Hematopoietic multipotent progenitor cell treated with erythropoietin and hydrocortisone succinate and interleukin-3 and kit ligand, for 4 days (in vitro differentiated cells): ENCODE measurements around the gene EPHA3.

Experiments
- DNase-seq: peaks from one replicate; pipeline ENCODE4 v3.0.0-alpha.2; 2015

EPHA3 gene

DNA sequence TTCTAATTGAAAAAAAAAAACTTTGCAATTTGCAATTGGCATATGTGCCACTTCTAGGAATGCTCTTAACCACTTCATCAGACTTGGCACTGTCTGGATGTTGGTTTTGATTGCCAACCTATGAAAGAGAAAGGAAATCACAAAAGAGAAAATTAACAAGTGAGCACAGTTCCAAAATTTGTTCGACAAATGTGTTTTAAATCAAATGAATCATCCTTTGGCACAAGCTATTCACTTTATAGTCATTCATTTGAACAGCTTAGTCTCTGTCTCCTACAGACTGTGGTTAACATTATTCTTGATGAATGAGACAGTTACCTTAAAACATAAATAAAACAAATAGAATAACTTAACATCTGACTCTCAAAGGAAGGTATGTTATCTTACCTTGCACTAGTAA, 265.0 kb downstream of the EPHA3 start:
- no peak for DNase-seq

GRCh38 chr3:89373434-89373833, 266.0 kb downstream of the EPHA3 start:
- no peak for DNase-seq

DNA sequence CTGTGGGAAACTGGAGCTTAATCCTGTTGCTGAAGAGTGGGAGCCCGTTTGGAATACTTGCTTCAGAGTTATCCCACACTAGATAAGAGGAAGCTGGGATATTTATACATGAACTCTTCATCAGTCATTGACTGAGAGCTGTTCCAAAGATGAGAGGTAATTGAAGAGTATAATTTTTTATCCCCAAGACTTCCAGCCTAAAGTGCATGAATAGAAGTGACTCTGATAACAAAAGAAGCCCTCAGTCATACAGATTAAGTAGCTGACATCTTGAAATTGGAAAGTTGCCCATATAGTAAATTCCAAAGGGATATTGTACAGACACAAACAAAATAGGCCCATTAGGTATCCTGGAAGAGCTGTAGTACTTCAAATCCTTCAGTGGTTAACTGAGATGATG, 268.0 kb downstream of the EPHA3 start:
- no peak for DNase-seq

- no peak for DNase-seq
These were observed 272.6 kb downstream of the EPHA3 start for GRCh38 chr3:89380016-89380415.

- no peak for DNase-seq
These were observed 285.6 kb downstream of the EPHA3 start for GRCh38 chr3:89392991-89393390.

- DNase-seq = no peak
These were observed 288.0 kb downstream of the EPHA3 start for GRCh38 chr3:89395456-89395855.

DNA sequence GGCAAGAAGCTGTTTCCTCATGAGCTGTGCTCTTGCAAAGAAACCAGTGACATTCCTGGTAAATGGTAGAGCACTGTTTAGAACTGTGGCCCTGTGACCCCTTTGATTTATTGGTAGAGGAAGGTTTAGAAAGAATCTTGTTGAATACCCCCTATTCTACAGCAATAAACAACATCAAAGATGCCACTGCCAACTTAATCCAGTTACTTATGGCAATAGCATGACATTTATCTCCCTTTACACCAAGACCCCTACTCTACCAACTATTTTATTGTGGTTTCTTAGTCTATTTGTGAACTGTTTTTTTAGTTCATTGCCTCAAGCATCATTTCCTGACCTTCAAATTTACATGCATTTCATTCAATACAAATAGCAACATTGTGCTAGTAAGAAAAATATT, 288.6 kb downstream of the EPHA3 start:
- no peak for DNase-seq

DNA sequence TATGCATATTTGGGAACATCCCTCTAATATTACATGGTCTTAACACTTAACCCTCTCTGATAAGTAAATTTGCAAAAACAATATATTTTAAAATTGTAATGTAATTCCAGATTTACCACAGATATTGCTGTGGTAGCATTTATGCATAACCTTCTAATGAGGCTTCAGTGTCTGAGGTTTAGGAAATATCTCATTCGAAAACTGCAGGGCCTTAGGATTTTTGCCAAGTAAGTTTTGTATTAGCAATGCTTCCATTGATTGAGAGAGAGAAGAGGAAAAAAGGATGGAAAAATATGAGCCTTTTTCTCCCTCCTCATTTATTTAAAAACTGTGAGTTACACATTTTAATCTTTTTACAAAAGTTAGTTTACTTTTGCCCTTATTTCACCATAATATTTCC, 294.6 kb downstream of the EPHA3 start:
- DNase-seq = no peak

DNA sequence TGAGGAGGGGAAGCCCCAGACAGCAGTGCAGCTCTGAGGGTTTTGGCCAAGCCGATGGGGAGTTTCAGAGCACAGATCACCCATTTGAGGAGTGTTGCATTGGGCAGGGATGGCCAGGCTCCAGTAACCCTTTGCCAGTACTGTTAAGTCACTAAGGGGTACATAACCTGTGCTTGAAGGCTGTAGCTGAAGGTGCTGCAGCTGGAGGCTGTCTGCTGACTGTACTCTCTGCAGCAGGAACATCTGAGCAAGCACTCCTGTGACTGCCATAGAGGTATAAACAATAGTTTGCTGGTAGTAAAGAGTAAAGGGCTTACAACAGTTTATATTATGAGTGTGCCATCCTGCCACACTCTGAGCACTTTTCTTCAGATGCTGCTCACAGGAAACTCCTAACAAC, 297.8 kb downstream of the EPHA3 start:
- DNase-seq = no peak

GRCh38 chr3:89405593-89405992, 298.2 kb downstream of the EPHA3 start:
- DNase-seq = no peak

- DNase-seq = no peak
These were observed 303.8 kb downstream of the EPHA3 start for GRCh38 chr3:89411201-89411600.

DNA sequence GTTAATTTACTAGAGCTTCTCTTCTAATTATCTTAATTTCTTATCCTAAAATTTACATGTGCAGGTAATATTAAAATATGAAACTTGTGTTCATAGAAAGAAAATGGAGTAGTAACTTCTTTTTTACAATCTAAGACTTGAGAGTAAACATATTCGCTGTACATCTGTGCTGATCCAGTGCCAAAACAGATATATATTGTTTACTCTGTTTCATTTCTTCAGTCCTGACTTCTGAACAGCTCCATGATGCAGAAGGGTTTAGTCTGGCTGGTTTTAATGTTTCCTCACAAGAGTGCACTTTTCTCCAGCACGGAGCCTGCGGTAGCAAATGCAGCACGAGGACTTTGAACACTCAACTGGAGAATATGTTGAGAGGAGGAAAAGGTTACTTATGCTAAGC, 306.8 kb downstream of the EPHA3 start:
- no peak for DNase-seq

- DNase-seq = no peak
These were observed 312.3 kb downstream of the EPHA3 start for GRCh38 chr3:89419647-89420241.

DNA sequence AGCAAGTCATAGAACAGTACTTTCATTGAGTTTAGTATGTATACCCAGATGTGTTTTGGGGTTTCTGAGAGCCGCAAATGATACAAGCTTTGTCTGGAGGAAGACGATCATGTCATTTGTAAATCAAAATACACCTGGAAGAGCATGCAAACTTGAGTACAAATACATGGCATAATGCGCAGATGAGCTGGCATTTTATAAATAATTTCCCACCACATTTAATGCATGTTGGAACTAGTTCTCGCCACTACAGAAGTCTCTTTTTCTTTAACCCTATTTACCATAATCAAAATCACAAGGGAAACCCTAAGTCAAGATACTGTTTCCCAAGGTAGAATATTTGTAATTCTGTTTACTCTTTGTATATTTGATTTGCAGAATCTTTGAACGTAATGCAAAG, 318.6 kb downstream of the EPHA3 start:
- DNase-seq = no peak

- no peak for DNase-seq
These were observed 327.4 kb downstream of the EPHA3 start for GRCh38 chr3:89434621-89435380.

DNA sequence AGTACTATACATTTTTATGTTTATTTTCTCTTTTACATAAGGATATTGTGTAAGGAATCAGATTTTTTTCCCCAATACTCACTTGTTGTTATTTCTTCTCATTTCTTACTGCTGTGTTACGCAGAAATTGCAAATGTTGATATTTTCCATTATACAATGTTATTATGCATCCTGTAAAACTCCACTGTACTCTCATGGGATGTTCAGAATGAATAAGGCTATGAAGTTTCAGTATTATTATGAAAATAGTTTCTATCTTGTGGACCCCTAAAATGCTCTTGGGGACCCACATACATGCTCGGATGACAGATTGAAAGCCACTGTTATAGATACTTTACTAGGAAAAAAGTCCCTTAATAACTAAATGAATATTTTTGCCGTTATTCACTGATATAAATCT, 329.4 kb downstream of the EPHA3 start:
- no peak for DNase-seq

GRCh38 chr3:89440386-89440785, 333.0 kb downstream of the EPHA3 start:
- no peak for DNase-seq

DNA sequence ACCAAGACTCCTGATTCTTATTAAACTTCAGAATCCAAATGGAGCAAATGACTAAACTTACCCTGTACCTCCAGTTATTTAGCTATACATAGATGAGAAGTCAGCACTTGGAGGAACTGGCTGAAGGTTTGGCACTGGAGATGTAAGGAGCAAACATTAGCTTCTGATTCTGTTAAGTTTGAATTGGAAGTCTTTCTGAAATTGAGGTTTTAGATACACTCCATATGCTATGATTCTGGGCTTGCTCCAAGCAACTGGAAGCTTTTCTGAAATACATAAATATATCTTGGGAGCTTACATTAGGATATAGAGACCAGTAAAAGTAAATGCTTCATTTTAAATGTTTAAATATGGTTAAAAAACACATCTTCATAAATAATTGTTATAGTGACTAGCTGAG, 333.7 kb downstream of the EPHA3 start:
- no peak for DNase-seq

- no peak for DNase-seq
These were observed 339.2 kb downstream of the EPHA3 start for GRCh38 chr3:89446593-89446992.

DNA sequence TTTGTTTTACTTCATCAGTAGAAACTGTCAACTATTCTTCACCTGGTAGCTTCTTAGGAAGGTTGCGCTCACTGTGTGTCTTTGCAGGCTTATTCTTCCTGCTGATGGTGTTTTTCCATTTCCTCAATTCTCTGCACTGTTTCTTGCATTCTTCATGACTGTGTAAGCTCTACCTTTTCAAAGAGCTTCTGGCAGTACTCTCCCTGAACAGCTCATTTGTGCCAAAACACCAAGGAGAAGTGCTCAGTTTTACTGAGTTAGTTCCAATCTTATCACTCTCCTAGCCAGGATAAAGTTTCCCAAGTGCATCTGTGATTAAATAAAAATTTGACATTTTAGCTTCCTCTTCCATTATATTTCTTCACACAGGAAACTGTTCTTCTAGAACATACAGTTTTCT, 339.8 kb downstream of the EPHA3 start:
- no peak for DNase-seq

GRCh38 chr3:89449086-89449485, 341.7 kb downstream of the EPHA3 start:
- no peak for DNase-seq

DNA sequence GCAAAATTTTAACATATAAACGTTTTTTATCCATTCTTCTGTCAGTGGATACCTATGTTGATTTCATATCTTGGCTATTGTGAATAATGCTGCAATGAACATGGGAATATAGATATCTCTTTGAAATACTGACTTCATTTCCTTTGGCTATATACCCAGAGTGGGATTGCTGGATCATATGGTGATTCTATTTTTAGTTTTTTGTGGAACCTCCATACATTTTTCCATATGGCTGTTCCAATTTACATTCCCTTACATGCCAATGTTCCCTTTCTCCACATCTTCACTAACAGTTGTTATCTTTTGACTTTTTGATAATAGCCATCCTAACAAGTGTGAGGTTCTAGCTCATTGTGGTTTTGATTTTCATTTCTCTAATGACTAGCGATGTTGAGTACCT, 344.6 kb downstream of the EPHA3 start:
- no peak for DNase-seq

DNA sequence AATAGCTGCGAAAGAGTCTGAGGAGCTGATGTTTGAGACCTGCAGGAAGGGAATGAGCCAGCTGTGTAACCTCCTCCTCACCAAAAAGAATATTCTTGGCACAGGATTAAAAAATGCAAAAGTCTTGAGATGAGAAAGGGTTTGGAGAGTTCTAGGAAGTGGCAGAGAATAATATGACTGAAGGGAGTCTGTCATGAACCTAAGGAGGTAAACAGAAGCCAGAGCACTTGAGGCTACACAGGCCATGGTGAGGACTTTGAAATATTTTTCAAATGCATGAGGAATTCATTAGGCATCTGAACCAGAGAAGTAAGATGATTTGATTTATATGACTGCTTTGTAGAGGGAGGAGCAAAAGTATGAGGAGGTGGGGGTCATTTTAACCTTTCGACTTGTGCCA, 347.8 kb downstream of the EPHA3 start:
- no peak for DNase-seq

DNA sequence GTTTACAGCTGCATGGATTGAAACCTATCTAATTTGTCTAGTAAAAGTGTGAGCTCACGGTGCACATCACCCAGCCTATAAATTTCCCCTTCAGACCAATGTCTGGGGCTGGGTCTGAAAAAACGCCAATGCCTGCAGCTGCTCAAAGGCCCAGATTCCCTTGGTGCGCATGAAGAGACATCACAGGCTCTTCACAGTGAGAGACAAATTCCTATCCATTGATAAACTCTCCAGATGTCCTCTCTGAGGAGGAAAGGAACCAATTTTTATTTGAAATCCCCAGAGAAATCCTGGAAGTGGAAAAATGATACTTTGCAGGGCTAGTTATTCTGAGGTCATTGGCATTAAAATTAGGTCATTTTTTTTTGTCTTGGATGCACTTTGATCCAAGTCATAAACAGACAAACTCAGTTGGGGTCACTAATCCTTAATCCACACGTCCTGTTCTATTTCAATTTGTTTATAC, 360.5 kb downstream of the EPHA3 start:
- DNase-seq = no peak

- no peak for DNase-seq
These were observed 364.7 kb downstream of the EPHA3 start for GRCh38 chr3:89472101-89472500.
